Heart right ventricle (tissue), 16 donors: ENCODE results near the gene CCDC138. TPM values are rescaled to one million over a fixed set of nuclear protein-coding genes. Genes with fewer than 3 reads are reported as not detected.

ENCODE experiments used
- ATAC-seq, 8 donors: fragments of 200-7000 bp; cut with Tn5 transposase; one replicate each; pipeline ENCODE4 v1.9.1; 2020; ENCODE audit warnings: mild to moderate bottlenecking in 8 of 8, moderate library complexity in 8 of 8, moderate number of reproducible peaks in 1 of 8
- DNase-seq, 2 donors: peaks; one replicate each; pipeline ENCODE4 v3.0.0-alpha.2; 2020
- H3K27ac ChIP-seq, 10 donors: fragments of 200-600 bp; sonication (generic) in 2 of 10; one replicate each; pipeline versions ENCODE4 v1.5.0 to v1.8.0; 2020 to 2022; ENCODE audit warnings: mild to moderate bottlenecking in 3 of 10
- H3K27me3 ChIP-seq, 7 donors: fragments of 200-600 bp; one replicate each; pipeline ENCODE4 v1.8.0; 2021 to 2022; ENCODE audit warnings: mild to moderate bottlenecking in 2 of 7
- H3K36me3 ChIP-seq, 9 donors: fragments of 200-600 bp; sonication (generic) in 1 of 9; one replicate each; pipeline versions ENCODE4 v1.5.0 to v1.8.0; 2020 to 2022; ENCODE audit warnings: mild to moderate bottlenecking in 2 of 9
- H3K4me1 ChIP-seq, 9 donors: fragments of 200-600 bp; sonication (generic) in 1 of 9; one replicate each; pipeline versions ENCODE4 v1.5.0 to v1.8.0; 2020 to 2022; ENCODE audit warnings: mild to moderate bottlenecking in 4 of 9
- H3K4me3 ChIP-seq, 10 donors: fragments of 200-600 bp; sonication (generic) in 2 of 10; one replicate each; pipeline versions ENCODE4 v1.5.0 to v1.8.0; 2020 to 2022; ENCODE audit warnings: mild to moderate bottlenecking in 7 of 10, moderate library complexity in 2 of 10
- H3K9me3 ChIP-seq, 11 donors: fragments of 200-600 bp in 10 of 11; sonication (generic) in 2 of 11; one replicate each; pipeline versions ENCODE4 v1.5.0 to v1.8.0; 2013 to 2022; ENCODE audit warnings: mild to moderate bottlenecking in 2 of 11, control low read depth in 1 of 11, moderate library complexity in 1 of 11
- CTCF ChIP-seq, 9 donors: fragments of 200-600 bp; sonication (generic) in 2 of 9; IDR thresholded peaks; one replicate each; pipeline versions ENCODE4 v1.5.0 to v1.8.0; 2021 to 2022; ENCODE audit warnings: antibody characterized with exemption in 9 of 9, mild to moderate bottlenecking in 5 of 9, moderate library complexity in 1 of 9
- WGBS, 2 donors: extraction: QIAGEN DNeasy Blood & Tissue Kit; methylation state at CpG; one replicate each; pipeline ENCODE4 v1.1.7; 2013; ENCODE audit warnings: inconsistent platforms in 1 of 2; 5-methylcytosine and 5-hydroxymethylcytosine counted together
- intact Hi-C, 10 donors: fragments of 100-400 bp; cut with DNase I; formaldehyde crosslinking; loops; one replicate each; pipeline versions ENCODE4 v1.11.1 to v1.14.2; 2022
- polyA plus RNA-seq, 2 donors: library from polyadenylated mRNA; stranded (reverse); fragments of 200-250 nt; gene quantifications; one replicate each; pipeline ENCODE4 v1.2.3, GENCODE V29; 2013
- total RNA-seq, 10 donors: library from RNA; stranded (reverse); fragmentation: NEBNext Ultra II Directional in 3 of 10; extraction: Animal tissue kit (Norgen Biotek cat#: 25700) in 3 of 10; gene quantifications; one replicate each; pipeline versions ENCODE4 v1.2.1 to v1.2.4, GENCODE V29; 2021 to 2023
- donor health status: Arrhythmogenic right ventricular cardiomyopathy.
- donor health status: ischemic (EF 13 %, LVEDD 7.1; RV severe dilation, severe dysfunction).
- donor health status: healthy with polysubstance abuse.
- donor health status: DM: no; HTN: yes; CAD: no.
- donor health status: DM: no; HTN: no; CAD: no.
- donor health status: ischemic (EF 25% LVEDD 6.9; RV normal size, moderate dysfunction).
- donor health status: ischemic (EF 25% LVEDD 5.7; RV mildly dilated, moderate dysfunction).
- donor health status: healthy.
- donor health status: DM: yes; HTN: yes; CAD: no.
- donor health status: Ischemic cardiomyopathy.
- donor health status: ischemic (EF 35%, LVEDD 5.7; RV mildly dilated, moderate dysfunction).
- donor health status: nonischemic (EF 11% LVEDD 7.7; RV severe dilation, severe dysfunction).
- donor health status: DM: yes; HTN: yes; CAD: no.
- donor health status: PGD.
- donor health status: ischemic (EF 29% LVEDD 5.4; RV normal size, mild dysfunction).
- donor health status: nonischemic (EF 23%, LVEDD 6.1; RV moderate dilation, normal function).

CCDC138 gene
- total and polyA plus RNA-seq, 12 donors, result 0.44 to 1.8 (median 0.99) TPM

GRCh38 chr2:108912629-108912902 lies 126.0 kb downstream of the CCDC138 start:
- Histone ChIP-seq H3K9me3 (no peaks in the 10 kb centered on the region), H3K27me3 (peaks cover 0 to 5% (median 0%) of the 10 kb centered on the region in 7 donors), H3K4me3 (no peak overlapping the region), H3K4me1 (no peaks in the 10 kb centered on the region), H3K27ac (no peak overlapping the region), H3K36me3 (no peaks in the 10 kb centered on the region)
- ATAC-seq, result no peak
- 87 to 95% methylated on average over 5 of the region's 5 CpGs for WGBS, 2 donors
- TF ChIP-seq CTCF (IDR thresholded peaks at IDR 0.05), result no peak
- DNase-seq, result no peak
- intact Hi-C loops, result no loop called here

DNA sequence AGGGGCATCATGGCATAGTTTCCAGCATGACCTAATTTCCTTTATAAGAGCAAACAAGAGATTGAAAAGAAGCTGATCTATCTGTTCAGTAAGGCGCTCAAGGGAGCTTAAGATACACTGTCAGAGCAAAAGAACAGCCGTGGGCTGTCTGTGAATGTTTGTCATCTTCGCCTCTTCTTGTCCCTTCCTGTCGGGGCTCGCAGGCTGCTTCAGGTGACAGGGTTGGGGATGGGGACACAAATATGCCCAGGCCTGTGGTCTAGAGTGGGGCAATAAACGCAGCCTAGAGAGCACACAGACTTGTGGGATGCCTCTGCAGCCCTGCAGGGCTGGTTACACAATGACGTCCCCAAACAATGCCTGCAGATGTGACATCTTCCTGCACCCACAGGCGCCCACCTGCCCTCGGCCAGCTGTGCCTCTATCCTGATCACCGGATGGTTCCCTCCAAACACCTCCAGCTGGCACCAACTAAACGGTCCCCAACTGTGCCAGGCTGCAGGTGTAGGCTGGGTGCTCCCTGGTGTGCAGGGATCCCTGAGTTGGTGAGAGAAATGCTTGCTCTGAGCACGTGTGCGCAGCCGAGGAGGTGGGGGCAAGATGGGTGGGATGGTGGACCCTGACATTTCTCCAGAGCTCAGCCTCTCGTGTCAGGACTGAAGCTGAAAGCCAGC lies 129.7 kb downstream of the CCDC138 start:
- Histone ChIP-seq H3K27me3 (peaks cover 0 to 11% (median 0%) of the 10 kb centered on the region in 7 donors), H3K36me3 (no peaks in the 10 kb centered on the region), H3K4me1 (no peaks in the 10 kb centered on the region), H3K27ac (no peak overlapping the region), H3K9me3 (no peaks in the 10 kb centered on the region), H3K4me3 (no peak overlapping the region)
- TF ChIP-seq CTCF (IDR thresholded peaks at IDR 0.05), result no peak
- no peak for DNase-seq
- no peak for ATAC-seq
- intact Hi-C loops, result no loop called here
- 77 to 82% methylated on average over 15 of the region's 15 CpGs for WGBS, 2 donors

DNA sequence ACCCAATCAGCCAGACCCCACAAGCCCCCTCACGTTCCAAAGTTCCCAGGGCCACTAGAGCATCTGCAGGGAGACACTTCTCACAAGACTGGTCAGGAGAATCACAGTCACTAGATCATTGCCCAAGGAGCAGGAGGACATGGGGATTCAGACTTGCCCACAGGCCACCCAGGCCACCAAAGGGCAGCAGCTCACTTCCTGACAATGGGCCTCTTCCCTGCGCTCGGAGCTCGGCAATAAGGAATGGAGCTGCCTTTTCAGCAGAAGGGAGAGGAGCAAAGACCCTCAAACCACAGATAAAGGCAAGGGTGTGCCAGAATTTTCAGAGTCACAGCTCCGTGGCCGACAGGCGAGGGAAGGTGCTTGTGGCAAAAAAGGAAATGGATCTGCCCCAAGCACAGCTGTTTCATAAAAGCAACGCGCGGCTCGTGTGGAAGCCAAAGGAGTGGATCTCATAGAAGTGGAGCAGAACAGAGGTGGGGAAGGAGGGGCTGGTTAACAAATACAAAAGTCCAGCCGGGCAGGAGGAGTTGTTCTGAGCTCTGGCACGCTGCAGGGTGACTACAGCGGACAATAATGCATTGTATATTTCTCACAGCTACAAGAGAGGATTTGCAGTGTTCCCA lies 130.3 kb downstream of the CCDC138 start:
- no peak for TF ChIP-seq CTCF (IDR thresholded peaks at IDR 0.05)
- no peaks in the 10 kb centered on the region for H3K36me3 ChIP-seq
- 55 to 58% methylated on average over 14 of the region's 14 CpGs for WGBS, 2 donors
- intact Hi-C loops, result no loop called here
- ATAC-seq, result no peak
- H3K27me3 ChIP-seq, result peaks cover 0 to 11% (median 0%) of the 10 kb centered on the region in 7 donors
- H3K4me1 ChIP-seq, result no peaks in the 10 kb centered on the region
- no peak overlapping the region for H3K4me3 ChIP-seq
- no peak for DNase-seq
- no peaks in the 10 kb centered on the region for H3K9me3 ChIP-seq
- H3K27ac ChIP-seq, result no peak overlapping the region

GRCh38 chr2:108917526-108917925 lies 131.0 kb downstream of the CCDC138 start:
- Histone ChIP-seq H3K4me3 (no peak overlapping the region), H3K27ac (no peak overlapping the region), H3K27me3 (peaks cover 0 to 11% (median 0%) of the 10 kb centered on the region in 7 donors), H3K4me1 (no peaks in the 10 kb centered on the region), H3K36me3 (no peaks in the 10 kb centered on the region), H3K9me3 (no peaks in the 10 kb centered on the region)
- intact Hi-C loops, result no loop called here
- DNase-seq (no peak), ATAC-seq (no peak)
- TF ChIP-seq CTCF (IDR thresholded peaks at IDR 0.05), result no peak
- 88 to 89% methylated on average over 5 of the region's 5 CpGs for WGBS, 2 donors
